Measurements from ENCODE around the gene ABCC4.

GRCh38 chr13:95258619-95259194 lies 42.5 kb downstream of the ABCC4 start:
- TF ChIP-seq CTCF (IDR thresholded peaks at IDR 0.05 in 2 of 3, conservative IDR thresholded peaks at IDR 0.05 in 1 of 3; ENCODE audit: borderline replicate concordance in 1 of 3, insufficient read depth in 1 of 3, low read depth in 2 of 3, low read length in 2 of 3) (no peak), RAD21 (IDR thresholded peaks at IDR 0.05; ENCODE audit: low read depth) (no peak), YY1 (IDR thresholded peaks at IDR 0.05; ENCODE audit: extremely low read depth, insufficient replicate concordance, low read depth, low read length) (no peak), POLR2A (IDR thresholded peaks at IDR 0.05; ENCODE audit: borderline replicate concordance, extremely low read depth, insufficient read depth, insufficient read length) (no peak), SP1 (IDR thresholded peaks at IDR 0.05; ENCODE audit: low read depth) (no peak), CEBPB (IDR thresholded peaks at IDR 0.05; ENCODE audit: low read depth) (no peak)
